AML-193 (cell line): ENCODE results near the gene GDF7.
"Not testable (repeated sequence)": the region's sequence is repeated elsewhere in the genome, so short reads cannot be mapped to it uniquely, and the experiment has no call there.

Experiments used
- DNase-seq, 2 experiments: peaks; one replicate each; lab custom pipeline; 2025; lab: John Stamatoyannopoulos, UW

GDF7 gene

DNA sequence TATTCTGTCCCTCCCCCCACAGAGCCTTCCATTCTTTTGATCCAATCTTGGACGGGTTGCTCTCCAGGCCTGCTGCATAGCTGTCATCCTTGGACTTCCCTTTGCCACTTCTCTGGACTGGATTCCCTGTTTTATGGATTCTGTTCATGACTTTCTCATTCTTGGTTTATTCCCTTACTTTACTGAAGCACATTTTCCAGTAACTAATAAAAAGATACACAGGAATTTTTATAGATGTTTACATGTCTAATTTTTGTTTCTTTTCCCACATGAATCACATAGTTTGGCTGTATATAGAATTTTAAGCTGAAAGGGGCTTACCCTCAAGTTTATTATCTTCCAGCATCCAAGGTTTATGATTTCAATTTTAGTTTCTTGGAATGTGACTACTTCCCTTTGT lies 37.9 kb downstream of the GDF7 start:
- DNase-seq: no peak

DNA sequence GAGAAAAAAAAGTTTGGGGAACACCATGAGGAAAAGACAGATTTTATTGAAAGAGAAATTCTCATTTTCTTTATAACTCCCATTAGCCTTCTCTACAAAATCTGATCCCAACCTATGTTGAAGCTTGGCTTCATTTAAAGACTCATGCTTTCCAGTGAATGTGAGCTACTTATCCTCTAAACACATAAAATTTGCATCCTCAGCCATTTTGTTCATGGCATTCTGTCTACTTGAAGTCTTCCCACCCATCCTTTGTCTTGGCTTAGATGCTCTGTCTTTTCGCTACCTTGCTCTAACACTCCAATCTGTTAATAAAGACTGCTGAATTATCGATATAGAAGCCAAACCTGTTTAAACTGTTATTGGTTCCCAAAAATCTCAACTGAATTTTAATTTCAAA lies 39.3 kb downstream of the GDF7 start:
- no peak for DNase-seq

DNA sequence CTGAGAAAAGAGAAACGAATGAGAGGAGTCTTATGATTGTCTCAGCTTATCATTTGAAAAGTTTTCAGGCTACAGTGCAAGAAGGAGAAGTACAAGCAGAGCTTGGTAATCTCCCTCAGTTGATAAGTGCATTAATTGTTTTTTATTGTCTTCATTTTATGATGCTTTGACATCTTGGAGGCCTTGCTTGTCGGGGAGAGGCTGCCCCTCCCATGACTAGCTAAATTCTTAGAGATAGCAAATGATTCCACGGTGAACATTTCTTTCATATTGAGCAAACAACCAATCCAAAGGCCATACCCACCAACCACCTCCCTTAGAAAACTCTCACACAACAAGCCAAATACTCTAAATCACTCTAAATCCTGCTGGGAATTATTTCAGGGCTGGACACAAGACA lies 39.8 kb downstream of the GDF7 start:
- DNase-seq: no peak

DNA sequence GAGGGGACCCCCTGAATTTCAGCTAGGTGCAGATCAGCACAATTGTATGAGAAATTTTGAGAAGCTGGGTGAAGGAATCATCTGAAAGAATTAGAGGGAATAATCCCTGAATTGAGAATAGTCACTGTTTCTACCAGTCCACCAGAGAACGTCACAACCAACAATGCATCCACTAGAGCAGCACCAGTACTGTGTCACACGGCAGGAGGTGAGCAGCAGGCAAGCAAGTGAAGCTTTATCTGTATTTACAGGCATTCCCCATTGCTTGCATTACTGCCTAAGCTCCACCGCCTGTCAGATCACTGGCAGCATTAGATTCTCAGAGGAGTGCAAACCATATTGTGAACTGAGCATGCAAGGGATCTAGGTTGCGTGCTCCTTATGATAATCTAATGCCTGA lies 40.7 kb downstream of the GDF7 start:
- DNase-seq: no peak

DNA sequence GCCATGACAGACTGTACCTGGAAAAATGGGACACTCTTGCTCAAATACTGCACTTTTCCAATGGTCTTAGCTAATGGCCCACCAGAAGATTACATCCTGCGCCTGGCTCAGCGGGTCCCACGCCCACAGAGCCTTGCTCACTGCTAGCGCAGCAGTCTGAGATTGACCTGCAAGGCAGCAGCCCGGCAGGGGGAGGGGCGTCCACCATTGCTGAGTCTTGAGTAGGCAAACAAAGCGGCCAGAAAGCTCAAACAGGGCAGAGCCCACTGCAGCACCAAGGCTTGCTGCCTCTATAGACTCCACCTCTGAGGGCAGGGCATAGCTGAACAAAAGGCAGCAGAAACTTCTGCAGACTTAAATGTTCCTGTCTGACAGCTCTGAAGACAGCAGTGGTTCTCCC lies 44.7 kb downstream of the GDF7 start:
- DNase-seq: not testable (repeated sequence)

GRCh38 chr2:20713585-20713984 lies 46.6 kb downstream of the GDF7 start:
- DNase-seq: not testable (repeated sequence)

GRCh38 chr2:20714412-20714811 lies 47.5 kb downstream of the GDF7 start:
- not testable (repeated sequence) for DNase-seq

DNA sequence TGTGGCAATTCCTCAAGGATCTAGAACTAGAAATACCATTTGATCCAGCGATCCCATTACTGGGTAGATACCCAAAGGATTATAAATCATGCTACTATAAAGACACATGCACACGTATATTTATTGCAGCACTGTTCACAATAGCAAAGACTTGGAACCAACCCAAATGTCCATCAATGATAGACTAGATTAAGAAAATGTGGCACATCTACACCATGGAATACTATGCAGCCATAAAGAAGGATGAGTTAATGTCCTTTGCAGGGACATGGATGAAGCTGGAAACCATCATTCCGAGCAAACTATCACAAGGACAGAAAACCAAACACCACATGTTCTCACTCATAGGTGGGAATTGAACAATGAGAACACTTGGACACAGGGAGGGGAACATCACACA lies 49.2 kb downstream of the GDF7 start:
- not testable (repeated sequence) for DNase-seq

DNA sequence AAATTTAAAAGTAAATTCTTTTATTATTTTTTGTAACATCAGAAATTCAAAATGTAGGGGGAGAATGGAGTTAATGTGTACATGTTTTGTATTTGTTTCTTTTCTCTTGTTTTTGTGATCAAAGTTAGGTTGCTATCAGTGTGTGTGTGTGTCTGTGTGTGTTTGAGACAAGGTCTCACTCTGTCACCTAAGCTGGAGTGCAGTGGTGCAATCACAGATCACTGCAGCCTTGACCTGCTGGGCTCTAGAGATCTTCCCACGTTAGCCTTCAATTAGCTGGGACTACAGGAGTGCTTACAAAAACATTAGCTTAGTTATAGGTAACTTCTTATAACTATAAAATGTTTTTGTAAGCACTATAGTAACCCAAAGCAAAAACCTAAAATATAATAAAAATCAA lies 50.7 kb downstream of the GDF7 start:
- DNase-seq: no peak

- no peak for DNase-seq
Measured at GRCh38 chr2:20722592-20723240, 55.8 kb downstream of the GDF7 start.

DNA sequence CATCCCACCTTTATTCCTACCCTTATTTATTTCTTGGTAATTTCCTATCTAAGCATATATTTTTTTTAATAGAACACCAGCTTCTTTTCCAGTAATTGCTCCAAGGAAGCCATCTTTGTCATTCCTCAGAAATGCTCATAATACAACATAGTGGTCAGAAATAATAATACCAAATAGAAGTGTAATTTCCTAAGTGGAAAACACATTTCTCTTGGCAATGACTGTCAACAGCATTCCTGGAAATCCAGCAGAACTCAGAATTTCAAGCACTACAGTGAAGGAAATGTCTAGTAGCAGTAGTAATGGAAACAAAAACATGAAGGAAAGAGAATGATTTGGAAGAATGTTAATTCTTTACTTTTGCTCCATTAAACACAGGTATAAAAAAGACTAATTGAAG lies 56.6 kb downstream of the GDF7 start:
- no peak for DNase-seq

DNA sequence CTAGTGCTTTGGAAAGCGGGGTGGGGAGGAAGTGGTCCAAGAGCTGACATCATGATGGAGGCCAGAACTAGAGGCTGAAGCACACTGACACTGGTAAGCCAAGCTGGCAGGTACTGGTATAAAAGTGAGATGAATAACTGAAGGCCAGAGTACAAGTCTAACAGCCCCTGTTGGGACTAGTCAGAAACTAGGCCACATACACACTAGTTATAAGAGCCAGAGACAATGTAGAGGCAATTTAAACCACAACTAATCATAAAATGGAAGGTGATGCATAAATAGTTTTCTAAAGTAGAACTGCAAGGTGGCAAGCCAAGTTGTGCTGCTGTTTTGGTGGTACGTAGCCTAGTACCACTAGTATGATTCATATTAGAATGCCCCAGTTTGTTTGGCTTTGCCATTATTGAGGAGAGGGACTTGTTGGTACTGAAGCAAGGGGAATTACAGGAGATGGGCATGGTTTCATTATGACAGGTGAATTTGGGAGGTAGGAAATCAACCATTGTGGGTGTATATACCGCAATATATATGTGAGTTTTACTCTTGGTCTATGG lies 57.6 kb downstream of the GDF7 start:
- no peak for DNase-seq

- no peak for DNase-seq
Measured at GRCh38 chr2:20725782-20726181, 58.8 kb downstream of the GDF7 start.

DNA sequence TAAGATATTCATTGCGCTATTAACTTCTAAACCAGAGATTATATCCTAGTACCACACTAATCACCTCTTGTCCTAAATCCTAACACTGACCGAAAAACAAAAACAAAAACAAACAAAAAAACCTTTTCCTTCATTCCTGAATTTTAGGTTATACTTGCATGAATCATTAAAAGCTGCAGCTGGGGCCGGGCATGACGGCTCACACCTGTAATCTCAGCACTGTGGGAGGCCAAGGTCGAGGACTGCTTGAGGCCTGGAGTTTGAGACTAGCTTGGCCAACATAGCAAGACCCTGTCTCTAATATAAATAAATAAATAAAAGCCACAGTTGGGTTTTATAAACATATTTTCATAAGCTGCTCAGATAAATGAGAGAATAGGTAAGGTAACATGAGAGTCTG lies 60.0 kb downstream of the GDF7 start:
- DNase-seq: no peak

GRCh38 chr2:20728114-20728758 lies 61.3 kb downstream of the GDF7 start:
- DNase-seq: no peak
